Body of pancreas (tissue), 4 donors: ENCODE measurements around the gene SIAE. TPM values are rescaled to one million over a fixed set of nuclear protein-coding genes. Genes with fewer than 3 reads are reported as not detected.

Source experiments
- ATAC-seq: fragments of 150-250 bp; one replicate; pipeline ENCODE4 v1.9.1; 2016
- DNase-seq, 4 donors: peaks; one replicate each; pipeline ENCODE4 v3.0.0-alpha.2; 2019
- H3K27ac ChIP-seq, 4 donors: fragments of 200-600 bp; sonication (generic); 1 replicate in 3 of 4; 2 replicates in 1 of 4; pipeline versions ENCODE4 v1.5.1 to v1.6.1; 2016 to 2019; ENCODE audit warnings: mild to moderate bottlenecking in 1 of 4, mixed read lengths in 1 of 4, moderate library complexity in 1 of 4
- H3K27me3 ChIP-seq, 2 donors: fragments of 200-600 bp; sonication (generic); one replicate each; pipeline ENCODE4 v1.6.0; 2016; ENCODE audit warnings: mild to moderate bottlenecking in 1 of 2
- H3K36me3 ChIP-seq, 2 donors: fragments of 200-600 bp; sonication (generic); replicated peaks in 1 of 2; 2 replicates each; pipeline ENCODE4 v1.5.1; 2016; ENCODE audit warnings: low read depth in 2 of 2; ENCODE audit not compliant: insufficient read depth in 1 of 2
- H3K4me1 ChIP-seq: fragments of 200-600 bp; sonication (generic); one replicate; pipeline ENCODE4 v1.6.0; 2016
- H3K4me3 ChIP-seq, 2 donors: fragments of 200-600 bp; sonication (generic); 1 replicate in 1 of 2; 2 replicates in 1 of 2; pipeline ENCODE4 v1.5.1; 2016 to 2019
- H3K9me3 ChIP-seq, 3 donors: fragments of 200-600 bp; sonication (generic); 1 replicate in 2 of 3; 2 replicates in 1 of 3; pipeline ENCODE4 v1.5.1; 2016
- POLR2A ChIP-seq, 3 donors: fragments of 450-650 bp; IDR thresholded peaks; one replicate each; pipeline ENCODE4 v1.6.1; 2016; ENCODE audit warnings: antibody characterized with exemption in 3 of 3, mild to moderate bottlenecking in 2 of 3
- WGBS, 2 donors: methylation state at CpG; one replicate each; pipeline ENCODE4 v1.1.5; 2017; 5-methylcytosine and 5-hydroxymethylcytosine counted together
- intact Hi-C: fragments of 100-400 bp; cut with DNase I; formaldehyde crosslinking; loops from one replicate; pipeline ENCODE4 v1.15.1; 2023
- total RNA-seq, 2 donors: library from RNA; depleted of rRNA; stranded (reverse); fragments of >200 nt; gene quantifications; one replicate each; pipeline ENCODE4 v1.1.0, GENCODE V29; 2016
- TF ChIP-seq, protein P1 (sequence below), 7 experiments: fragments of 450-650 bp in 4 of 7; fragments of 200-600 bp in 3 of 7; sonication (generic) in 3 of 7; IDR thresholded peaks; one replicate each; pipeline ENCODE4 v1.5.1; 2016 to 2019; ENCODE audit warnings: antibody characterized with exemption in 7 of 7

The SIAE gene
- total RNA-seq, 2 donors from 2014 or later, result 9.6 to 11.9 TPM

DNA sequence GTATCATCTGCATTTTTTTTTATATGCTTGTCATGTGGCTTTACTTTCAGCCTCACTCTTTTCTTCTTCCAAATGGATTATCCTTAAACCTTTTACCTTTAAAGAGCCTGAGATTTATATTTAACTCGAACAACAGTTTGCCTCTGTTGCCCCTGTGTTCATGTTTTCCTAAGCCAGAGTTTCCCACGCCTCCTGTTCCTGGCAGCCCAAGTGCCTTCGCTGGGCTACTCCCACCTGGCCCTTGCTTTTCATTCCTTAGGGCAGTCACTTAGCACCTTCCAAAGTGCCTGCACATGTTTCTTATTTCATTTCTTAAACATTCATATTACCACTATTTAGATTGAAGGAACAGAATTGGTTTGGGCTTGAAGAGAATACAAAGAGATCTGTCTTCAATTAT, 37.6 kb downstream of the SIAE start:
- no peaks in the 10 kb centered on the region for H3K9me3 ChIP-seq
- H3K36me3 ChIP-seq, result peaks cover 10 to 26% of the 10 kb centered on the region in 2 donors
- intact Hi-C loops, result no loop called here
- H3K4me1 ChIP-seq, result no peaks in the 10 kb centered on the region
- no peak overlapping the region for H3K27ac ChIP-seq
- ATAC-seq, result no peak
- no peak for DNase-seq
- TF ChIP-seq, protein P1, sequence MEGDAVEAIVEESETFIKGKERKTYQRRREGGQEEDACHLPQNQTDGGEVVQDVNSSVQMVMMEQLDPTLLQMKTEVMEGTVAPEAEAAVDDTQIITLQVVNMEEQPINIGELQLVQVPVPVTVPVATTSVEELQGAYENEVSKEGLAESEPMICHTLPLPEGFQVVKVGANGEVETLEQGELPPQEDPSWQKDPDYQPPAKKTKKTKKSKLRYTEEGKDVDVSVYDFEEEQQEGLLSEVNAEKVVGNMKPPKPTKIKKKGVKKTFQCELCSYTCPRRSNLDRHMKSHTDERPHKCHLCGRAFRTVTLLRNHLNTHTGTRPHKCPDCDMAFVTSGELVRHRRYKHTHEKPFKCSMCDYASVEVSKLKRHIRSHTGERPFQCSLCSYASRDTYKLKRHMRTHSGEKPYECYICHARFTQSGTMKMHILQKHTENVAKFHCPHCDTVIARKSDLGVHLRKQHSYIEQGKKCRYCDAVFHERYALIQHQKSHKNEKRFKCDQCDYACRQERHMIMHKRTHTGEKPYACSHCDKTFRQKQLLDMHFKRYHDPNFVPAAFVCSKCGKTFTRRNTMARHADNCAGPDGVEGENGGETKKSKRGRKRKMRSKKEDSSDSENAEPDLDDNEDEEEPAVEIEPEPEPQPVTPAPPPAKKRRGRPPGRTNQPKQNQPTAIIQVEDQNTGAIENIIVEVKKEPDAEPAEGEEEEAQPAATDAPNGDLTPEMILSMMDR (IDR thresholded peaks at IDR 0.05), result no peak
- no peak for TF ChIP-seq POLR2A (IDR thresholded peaks at IDR 0.05)
- no peaks in the 10 kb centered on the region for H3K27me3 ChIP-seq
- H3K4me3 ChIP-seq, result no peak overlapping the region
- 58 to 67% methylated on average over 3 of the region's 3 CpGs for WGBS, 2 donors

DNA sequence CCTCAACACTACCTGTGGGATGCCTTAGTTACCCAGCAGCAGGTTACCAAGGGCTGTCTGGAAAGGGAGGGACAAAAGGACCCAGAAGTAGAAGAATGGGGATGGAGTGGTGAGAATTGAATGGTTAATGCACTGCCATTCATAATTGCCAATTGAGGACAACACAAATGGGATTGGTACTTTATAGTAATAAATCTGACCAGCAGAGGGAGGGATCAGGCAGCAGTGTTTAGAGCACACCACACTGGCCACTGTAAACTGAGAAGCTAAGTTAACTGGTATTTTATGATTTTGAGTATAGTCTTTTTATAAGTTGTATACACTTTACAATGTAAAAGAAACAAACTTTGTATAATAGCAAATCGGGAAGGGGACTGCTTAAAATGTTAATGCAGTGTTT, 40.2 kb downstream of the SIAE start:
- no peak overlapping the region for H3K27ac ChIP-seq
- no peaks in the 10 kb centered on the region for H3K27me3 ChIP-seq
- ATAC-seq (no peak), DNase-seq (no peak)
- H3K4me3 ChIP-seq, result no peak overlapping the region
- TF ChIP-seq, protein P1 (IDR thresholded peaks at IDR 0.05), result peak in 1 of 7 experiments; percentile 7
- TF ChIP-seq POLR2A (IDR thresholded peaks at IDR 0.05), result no peak
- no peaks in the 10 kb centered on the region for H3K9me3 ChIP-seq
- intact Hi-C loops, result no loop called here
- peaks cover 10 to 34% of the 10 kb centered on the region in 2 donors for H3K36me3 ChIP-seq
- H3K4me1 ChIP-seq, result no peaks in the 10 kb centered on the region
- WGBS, 2 donors, result 85 to 93% methylated on average over 1 of the region's 1 CpG

DNA sequence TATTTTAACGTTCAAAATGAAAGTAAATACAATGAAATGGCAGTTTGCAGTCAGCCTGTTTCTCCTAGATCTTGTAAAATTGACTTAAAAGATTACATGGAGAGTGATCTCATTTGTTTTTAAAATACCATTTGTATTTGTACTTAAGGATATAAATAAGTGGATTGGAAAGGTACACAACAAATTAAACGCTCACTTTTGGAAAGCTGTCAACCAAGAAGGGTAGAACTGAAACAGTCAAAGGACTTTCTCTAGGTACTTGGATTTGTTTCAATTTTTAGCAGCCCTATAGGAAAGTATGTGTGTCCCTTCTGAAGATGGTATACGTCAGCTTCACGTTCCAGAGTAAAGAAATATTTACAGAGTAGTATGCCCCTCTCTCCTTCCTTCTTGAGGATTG, 43.6 kb downstream of the SIAE start:
- Histone ChIP-seq H3K36me3 (peaks cover 10 to 34% of the 10 kb centered on the region in 2 donors), H3K27ac (no peak overlapping the region), H3K27me3 (no peaks in the 10 kb centered on the region), H3K4me3 (no peak overlapping the region), H3K9me3 (no peaks in the 10 kb centered on the region), H3K4me1 (no peaks in the 10 kb centered on the region)
- TF ChIP-seq, protein P1 (IDR thresholded peaks at IDR 0.05), result no peak
- no peak for TF ChIP-seq POLR2A (IDR thresholded peaks at IDR 0.05)
- 70 to 72% methylated on average over 4 of the region's 4 CpGs for WGBS, 2 donors
- DNase-seq (no peak), ATAC-seq (no peak)
- intact Hi-C loops, result no loop called here

DNA sequence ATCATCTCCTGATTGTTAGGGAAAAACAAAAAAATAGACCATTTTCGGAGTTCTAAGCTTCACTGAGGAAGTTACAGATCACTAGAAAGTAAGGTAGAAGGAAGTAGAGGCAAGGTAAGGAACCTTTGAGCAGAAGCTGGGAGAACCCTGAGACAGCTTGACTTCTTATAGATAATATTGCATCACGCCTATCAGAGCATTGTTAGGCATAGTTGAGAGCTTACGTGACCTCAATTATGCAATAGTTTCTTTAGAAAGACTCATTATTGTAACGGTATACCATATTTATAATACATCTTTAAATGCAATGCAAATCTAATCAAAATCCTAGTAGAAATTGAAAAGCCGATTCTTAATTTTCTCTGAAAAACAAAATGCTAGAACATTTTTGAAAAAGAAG, 46.0 kb downstream of the SIAE start:
- DNase-seq (no peak), ATAC-seq (no peak)
- intact Hi-C loops, result no loop called here
- peaks cover 13% of the 10 kb centered on the region for H3K4me1 ChIP-seq
- no peak overlapping the region for H3K27ac ChIP-seq
- 82 to 93% methylated on average over 5 of the region's 5 CpGs for WGBS, 2 donors
- no peaks in the 10 kb centered on the region for H3K9me3 ChIP-seq
- no peak overlapping the region for H3K4me3 ChIP-seq
- TF ChIP-seq POLR2A (IDR thresholded peaks at IDR 0.05), result no peak
- H3K27me3 ChIP-seq, result no peaks in the 10 kb centered on the region
- H3K36me3 ChIP-seq, result peaks cover 7 to 27% of the 10 kb centered on the region in 2 donors

DNA sequence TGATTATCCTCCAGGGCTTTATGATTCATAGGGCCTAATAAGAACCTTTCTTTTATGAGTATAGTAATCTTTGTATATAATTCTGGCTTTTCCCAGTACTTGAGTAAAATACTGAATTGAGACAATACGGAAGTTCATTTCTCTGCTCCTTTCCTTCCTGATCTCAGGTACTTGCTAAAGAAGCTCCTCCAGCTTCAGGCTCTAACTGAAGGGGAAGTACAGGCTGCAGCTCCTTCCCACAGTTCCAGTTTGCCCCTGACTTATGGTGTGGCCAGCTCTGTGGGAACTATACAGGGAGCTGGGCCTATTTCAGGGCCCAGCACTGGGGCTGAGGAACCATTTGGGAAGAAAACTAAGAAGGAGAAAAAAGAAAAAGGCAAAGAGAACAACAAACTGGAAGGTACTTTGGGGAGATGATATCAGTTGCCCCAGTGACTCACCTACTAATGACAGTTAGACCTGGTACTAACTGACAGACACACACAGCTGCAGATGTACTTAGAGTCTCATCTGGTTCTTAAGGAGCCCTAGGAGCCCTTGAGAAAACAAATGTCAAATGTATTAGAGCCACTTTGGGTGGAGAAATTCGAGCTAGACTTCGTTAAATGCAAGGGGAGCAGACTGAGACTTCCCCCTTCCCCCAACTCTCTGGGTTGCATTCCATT, 47.9 kb downstream of the SIAE start:
- Histone ChIP-seq H3K27ac (no peak overlapping the region), H3K4me3 (no peak overlapping the region), H3K9me3 (no peaks in the 10 kb centered on the region), H3K36me3 (peaks cover 0 to 10% of the 10 kb centered on the region in 2 donors), H3K4me1 (peaks cover 18% of the 10 kb centered on the region), H3K27me3 (no peaks in the 10 kb centered on the region)
- WGBS, 2 donors, result 86 to 93% methylated on average over 3 of the region's 3 CpGs
- intact Hi-C loops, result no loop called here
- TF ChIP-seq POLR2A (IDR thresholded peaks at IDR 0.05), result no peak
- no peak for ATAC-seq
- no peak for DNase-seq
